CD4-positive, alpha-beta T cell (primary cell): ENCODE results near the gene TAPBP. TPM values are rescaled to one million over a fixed set of nuclear protein-coding genes. Genes with fewer than 3 reads are reported as not detected.

ENCODE experiments used
- ATAC-seq: fragments of 200-7000 bp; cut with Tn5 transposase; one replicate; pipeline ENCODE4 v1.10.0; 2022; ENCODE audit warnings: mild to moderate bottlenecking; ENCODE audit not compliant: poor library complexity
- CTCF ChIA-PET: fragments of 350-600 bp; sonication (Branson Sonifier 250); formaldehyde crosslinking; loops from one replicate; lab custom pipeline; 2021; ENCODE audit warnings: antibody characterized with exemption, inconsistent platforms; lab: Charles Lee
- POLR2A ChIA-PET: fragments of 350-600 bp; sonication (Branson Sonifier 250); formaldehyde crosslinking; loops from one replicate; lab custom pipeline; 2021; ENCODE audit warnings: antibody characterized with exemption, inconsistent platforms; lab: Charles Lee
- DNase-seq, 14 experiments: peaks; one replicate each; pipeline ENCODE4 v3.0.0-alpha.2; 2013 to 2020; ENCODE audit warnings: mixed read lengths in 2 of 14
- H3K27ac ChIP-seq, 2 donors: one replicate each; pipeline versions ENCODE4 v1.5.1 to v1.7.0; 2013; ENCODE audit warnings: low read length in 2 of 2, low read depth in 1 of 2, mild to moderate bottlenecking in 1 of 2
- H3K27me3 ChIP-seq, 2 experiments: 1 replicate in 1 of 2; 2 replicates in 1 of 2; pipeline versions ENCODE4 v1.6.1 to v1.7.0; 2013; ENCODE audit warnings: low read length in 2 of 2, control low read depth in 1 of 2, mild to moderate bottlenecking in 1 of 2, moderate library complexity in 1 of 2; ENCODE audit not compliant: insufficient read depth in 2 of 2, control insufficient read depth in 1 of 2
- H3K36me3 ChIP-seq: one replicate; pipeline ENCODE4 v1.6.1; 2013; ENCODE audit warnings: low read length, control low read depth; ENCODE audit not compliant: insufficient read depth
- H3K4me1 ChIP-seq: one replicate; pipeline ENCODE4 v1.6.1; 2013; ENCODE audit warnings: low read length, control low read depth; ENCODE audit not compliant: insufficient read depth
- H3K4me3 ChIP-seq: one replicate; pipeline ENCODE4 v1.5.1; 2013; ENCODE audit warnings: mild to moderate bottlenecking, low read length, moderate library complexity
- H3K9me3 ChIP-seq, 2 experiments: 1 replicate in 1 of 2; 2 replicates in 1 of 2; pipeline versions ENCODE4 v1.6.1 to v1.7.0; 2013; ENCODE audit warnings: low read length in 2 of 2, mild to moderate bottlenecking in 2 of 2, control low read depth in 1 of 2, moderate library complexity in 1 of 2; ENCODE audit not compliant: control insufficient read depth in 1 of 2, insufficient read depth in 1 of 2
- H3K27ac Mint-ChIP-seq: one replicate; pipeline ENCODE4 v1.8.0; 2020; ENCODE audit warnings: mixed read lengths
- H3K27me3 Mint-ChIP-seq: one replicate; pipeline ENCODE4 v1.8.0; 2021; ENCODE audit warnings: mixed read lengths
- H3K36me3 Mint-ChIP-seq: one replicate; pipeline ENCODE4 v1.8.0; 2021; ENCODE audit warnings: low read depth, mixed read lengths
- H3K4me1 Mint-ChIP-seq: one replicate; pipeline ENCODE4 v1.8.0; 2021; ENCODE audit warnings: low read depth, mixed read lengths
- H3K4me3 Mint-ChIP-seq: one replicate; pipeline ENCODE4 v1.8.0; 2020; ENCODE audit warnings: mild to moderate bottlenecking, mixed read lengths
- H3K9me3 Mint-ChIP-seq: one replicate; pipeline ENCODE4 v1.8.0; 2020; ENCODE audit warnings: mixed read lengths
- intact Hi-C, 2 experiments: fragments of 100-400 bp; cut with DNase I in 1 of 2; cut with micrococcal nuclease in 1 of 2; formaldehyde crosslinking; loops; one replicate each; pipeline versions ENCODE4 v1.15.1 to v1.9.0; 2023 to 2025; cut with DNase I, micrococcal nuclease
- total RNA-seq, 174 experiments: library from RNA in 2 of 174; stranded (reverse) in 2 of 174; gene quantifications; one replicate each; pipeline ENCODE4 v1.2.3 and lab custom pipeline; 2021 to 2026
- TF ChIP-seq, protein P1 (sequence below): fragments of 200-600 bp; IDR thresholded peaks from one replicate; pipeline ENCODE4 v1.8.0; 2022; ENCODE audit warnings: antibody characterized with exemption, mild to moderate bottlenecking

The TAPBP gene
- total RNA-seq, 2 experiments from 2014 or later, result 203 to 206 TPM

GRCh38 chr6:33320315-33321181 is 6.7 kb upstream of the TAPBP start:
- H3K4me1 Mint-ChIP-seq, result peaks cover 87% of the 10 kb centered on the region
- ChIA-PET POLR2A (interaction anchor here (1.1 kb wide), 1 partner anchor 32 kb away, joined by 3 read pairs; the partner anchor contains the start of gene WDR46), CTCF (interaction anchor here (1.6 kb wide), 1 partner anchor 25 kb away, joined by 3 read pairs; no protein-coding TSS in a partner anchor)
- peak overlapping the region; percentile 100 for H3K4me3 Mint-ChIP-seq
- ATAC-seq (no peak), DNase-seq (peak in 1 of 14 experiments; percentile 24)
- H3K36me3 Mint-ChIP-seq, result peaks cover 69% of the 10 kb centered on the region
- no peaks in the 10 kb centered on the region for H3K27me3 Mint-ChIP-seq
- TF ChIP-seq, protein P1, sequence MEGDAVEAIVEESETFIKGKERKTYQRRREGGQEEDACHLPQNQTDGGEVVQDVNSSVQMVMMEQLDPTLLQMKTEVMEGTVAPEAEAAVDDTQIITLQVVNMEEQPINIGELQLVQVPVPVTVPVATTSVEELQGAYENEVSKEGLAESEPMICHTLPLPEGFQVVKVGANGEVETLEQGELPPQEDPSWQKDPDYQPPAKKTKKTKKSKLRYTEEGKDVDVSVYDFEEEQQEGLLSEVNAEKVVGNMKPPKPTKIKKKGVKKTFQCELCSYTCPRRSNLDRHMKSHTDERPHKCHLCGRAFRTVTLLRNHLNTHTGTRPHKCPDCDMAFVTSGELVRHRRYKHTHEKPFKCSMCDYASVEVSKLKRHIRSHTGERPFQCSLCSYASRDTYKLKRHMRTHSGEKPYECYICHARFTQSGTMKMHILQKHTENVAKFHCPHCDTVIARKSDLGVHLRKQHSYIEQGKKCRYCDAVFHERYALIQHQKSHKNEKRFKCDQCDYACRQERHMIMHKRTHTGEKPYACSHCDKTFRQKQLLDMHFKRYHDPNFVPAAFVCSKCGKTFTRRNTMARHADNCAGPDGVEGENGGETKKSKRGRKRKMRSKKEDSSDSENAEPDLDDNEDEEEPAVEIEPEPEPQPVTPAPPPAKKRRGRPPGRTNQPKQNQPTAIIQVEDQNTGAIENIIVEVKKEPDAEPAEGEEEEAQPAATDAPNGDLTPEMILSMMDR, result no peak
- H3K27ac Mint-ChIP-seq, result peak overlapping the region; percentile 96
- Histone ChIP-seq H3K4me1 (peaks cover 70% of the 10 kb centered on the region), H3K4me3 (no peak overlapping the region), H3K36me3 (peaks cover 37% of the 10 kb centered on the region), H3K27me3 (no peaks in the 10 kb centered on the region), H3K27ac (peak overlapping the region in 1 of 2 donors; percentile 6), H3K9me3 (no peaks in the 10 kb centered on the region)
- no peaks in the 10 kb centered on the region for H3K9me3 Mint-ChIP-seq
- intact Hi-C loops, result no loop called here

DNA sequence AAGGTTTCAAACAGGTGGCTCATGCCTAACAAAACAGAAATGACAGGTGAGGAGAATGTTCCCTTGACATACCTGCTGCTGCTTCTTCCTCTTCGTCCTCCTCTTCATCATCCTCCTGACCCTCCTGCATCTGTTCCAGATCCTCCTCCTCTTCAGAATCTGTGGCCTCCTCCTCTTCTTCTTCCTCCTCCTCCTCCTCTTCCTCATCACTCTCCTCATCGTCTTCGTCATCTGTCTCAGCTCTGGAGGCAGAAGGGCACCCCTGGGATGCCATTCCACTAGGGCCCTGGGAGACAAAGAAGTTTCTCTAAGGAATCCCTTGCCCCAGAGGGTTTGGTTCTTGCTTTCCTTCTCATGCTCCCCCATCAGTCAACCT is 6.0 kb upstream of the TAPBP start:
- DNase-seq (no peak), ATAC-seq (no peak)
- CTCF ChIA-PET, result interaction anchor here (1.6 kb wide), 1 partner anchor 26 kb away, joined by 3 read pairs; no protein-coding TSS in a partner anchor
- H3K9me3 ChIP-seq, result no peaks in the 10 kb centered on the region
- TF ChIP-seq, protein P1, result no peak
- no peaks in the 10 kb centered on the region for H3K27me3 Mint-ChIP-seq
- no peak overlapping the region for H3K4me3 ChIP-seq
- peaks cover 69% of the 10 kb centered on the region for H3K36me3 Mint-ChIP-seq
- peaks cover 92% of the 10 kb centered on the region for H3K4me1 Mint-ChIP-seq
- H3K27me3 ChIP-seq, result no peaks in the 10 kb centered on the region
- peak overlapping the region; percentile 100 for H3K4me3 Mint-ChIP-seq
- peaks cover 37% of the 10 kb centered on the region for H3K36me3 ChIP-seq
- H3K27ac Mint-ChIP-seq, result peak overlapping the region; percentile 96
- no peak overlapping the region for H3K27ac ChIP-seq
- H3K9me3 Mint-ChIP-seq, result no peaks in the 10 kb centered on the region
- H3K4me1 ChIP-seq, result peaks cover 77% of the 10 kb centered on the region
- intact Hi-C loops, result no loop called here
- POLR2A ChIA-PET, result interaction anchor here (1.1 to 3.5 kb wide), 2 partner anchors 25 to 31 kb away, joined by 3 to 155 read pairs; partner anchors contain the start of gene WDR46

- peak overlapping the region; percentile 100 for H3K4me3 Mint-ChIP-seq
- peaks cover 98% of the 10 kb centered on the region for H3K4me1 Mint-ChIP-seq
- no peaks in the 10 kb centered on the region for H3K9me3 Mint-ChIP-seq
- no peaks in the 10 kb centered on the region for H3K9me3 ChIP-seq
- ChIA-PET CTCF (interaction anchor here (0.9 to 1.9 kb wide), 6 partner anchors 19 to 107 kb away, joined by 3 to 12 read pairs (median 6); partner anchors contain the start of genes KIFC1, RGL2, RPS18 and VPS52), POLR2A (interaction anchor here (0.6 to 3.5 kb wide), 18 partner anchors 10 to 1666 kb away, joined by 3 to 155 read pairs (median 12); partner anchors contain the start of genes B3GALT4, BAG6, CUTA and PFDN6)
- H3K27me3 Mint-ChIP-seq, result no peaks in the 10 kb centered on the region
- peak overlapping the region; percentile 67 for H3K4me3 ChIP-seq
- intact Hi-C loops, result loop anchor here in 1 of 2 experiments (1.0 kb wide), 1 partner anchor 26 kb away; no protein-coding TSS in a partner anchor
- DNase-seq (no peak), ATAC-seq (no peak)
- peak overlapping the region; percentile 81 to 86 for H3K27ac ChIP-seq
- H3K4me1 ChIP-seq, result peaks cover 78% of the 10 kb centered on the region
- H3K36me3 ChIP-seq, result peaks cover 37% of the 10 kb centered on the region
- peaks cover 82% of the 10 kb centered on the region for H3K36me3 Mint-ChIP-seq
- TF ChIP-seq, protein P1, result no peak
- no peaks in the 10 kb centered on the region for H3K27me3 ChIP-seq
- peak overlapping the region; percentile 94 for H3K27ac Mint-ChIP-seq
Measured at GRCh38 chr6:33318426-33319073, 4.7 kb upstream of the TAPBP start.
